ENCODE measurements around the gene SHKBP1. TPM values are rescaled to one million over a fixed set of nuclear protein-coding genes. Genes with fewer than 3 reads are reported as not detected.
A peak's percentile ranks its signal among the peaks of the same experiment; 100 is the strongest.

SHKBP1 gene
- total and polyA plus RNA-seq, 2 of the 13 experiments (the other 11 are each of a cell fraction or from before 2014, with no cell fraction given): 16.2 to 17.4 TPM

DNA sequence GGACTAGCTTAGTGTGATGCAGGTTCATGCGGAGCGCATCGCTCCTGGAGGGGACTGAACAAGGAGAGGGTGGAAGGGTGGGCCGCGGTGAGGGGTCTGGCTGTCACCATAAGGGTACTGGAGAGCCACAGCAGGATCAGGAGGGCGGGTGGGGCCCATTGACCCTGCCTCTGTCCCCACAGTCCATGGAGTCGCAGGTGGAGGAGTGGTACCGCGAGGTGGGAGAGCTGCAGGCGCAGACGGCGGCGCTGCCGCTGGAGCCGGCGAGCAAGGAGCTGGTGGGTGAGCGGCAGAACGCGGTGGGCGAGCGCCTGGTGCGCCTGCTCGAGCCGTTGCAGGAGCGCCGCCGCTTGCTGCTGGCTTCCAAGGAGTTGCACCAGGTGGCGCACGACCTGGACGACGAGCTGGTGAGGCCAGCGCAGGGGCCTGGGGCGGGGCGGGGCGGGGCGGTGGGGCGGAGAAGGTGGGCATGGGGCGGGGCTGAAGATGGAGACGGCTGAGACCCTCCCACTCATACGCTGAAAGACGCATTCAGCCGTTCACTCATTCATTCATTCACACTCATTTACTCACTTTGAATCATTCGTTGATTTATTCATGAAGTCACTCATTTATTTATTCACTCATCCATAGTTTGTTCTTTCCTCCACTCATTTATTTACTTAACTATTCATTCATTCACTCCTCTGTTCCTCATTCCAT lies 27.5 kb upstream of the SHKBP1 start (continued):
- peak; percentile 37; the same call in 1 of the 2 replicates for TF ChIP-seq ZMYM3 (CRISPR knock-in tag; IDR thresholded peaks at IDR 0.05)
- TF ChIP-seq HNF4G (IDR thresholded peaks at IDR 0.05; ENCODE audit: borderline replicate concordance, low read depth, low read length): no peak
- TF ChIP-seq HNF4G (CRISPR knock-in tag; IDR thresholded peaks at IDR 0.05; ENCODE audit: borderline replicate concordance, low read depth): no peak
- TF ChIP-seq SP1 (IDR thresholded peaks at IDR 0.05): no peak
- TF ChIP-seq SP1 (CRISPR knock-in tag; IDR thresholded peaks at IDR 0.05): peak; percentile 30; the same call in 1 of the 2 replicates
- TF ChIP-seq, protein P1, sequence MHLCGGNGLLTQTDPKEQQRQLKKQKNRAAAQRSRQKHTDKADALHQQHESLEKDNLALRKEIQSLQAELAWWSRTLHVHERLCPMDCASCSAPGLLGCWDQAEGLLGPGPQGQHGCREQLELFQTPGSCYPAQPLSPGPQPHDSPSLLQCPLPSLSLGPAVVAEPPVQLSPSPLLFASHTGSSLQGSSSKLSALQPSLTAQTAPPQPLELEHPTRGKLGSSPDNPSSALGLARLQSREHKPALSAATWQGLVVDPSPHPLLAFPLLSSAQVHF (CRISPR knock-in tag; IDR thresholded peaks at IDR 0.05): no peak
- TF ChIP-seq KDM2A (CRISPR knock-in tag; IDR thresholded peaks at IDR 0.05; ENCODE audit: borderline replicate concordance, low read depth): peak; percentile 46; the same call in 1 of the 2 replicates
- no peak for TF ChIP-seq ZNF331 (CRISPR knock-in tag; IDR thresholded peaks at IDR 0.05)
- TF ChIP-seq, protein P2, sequence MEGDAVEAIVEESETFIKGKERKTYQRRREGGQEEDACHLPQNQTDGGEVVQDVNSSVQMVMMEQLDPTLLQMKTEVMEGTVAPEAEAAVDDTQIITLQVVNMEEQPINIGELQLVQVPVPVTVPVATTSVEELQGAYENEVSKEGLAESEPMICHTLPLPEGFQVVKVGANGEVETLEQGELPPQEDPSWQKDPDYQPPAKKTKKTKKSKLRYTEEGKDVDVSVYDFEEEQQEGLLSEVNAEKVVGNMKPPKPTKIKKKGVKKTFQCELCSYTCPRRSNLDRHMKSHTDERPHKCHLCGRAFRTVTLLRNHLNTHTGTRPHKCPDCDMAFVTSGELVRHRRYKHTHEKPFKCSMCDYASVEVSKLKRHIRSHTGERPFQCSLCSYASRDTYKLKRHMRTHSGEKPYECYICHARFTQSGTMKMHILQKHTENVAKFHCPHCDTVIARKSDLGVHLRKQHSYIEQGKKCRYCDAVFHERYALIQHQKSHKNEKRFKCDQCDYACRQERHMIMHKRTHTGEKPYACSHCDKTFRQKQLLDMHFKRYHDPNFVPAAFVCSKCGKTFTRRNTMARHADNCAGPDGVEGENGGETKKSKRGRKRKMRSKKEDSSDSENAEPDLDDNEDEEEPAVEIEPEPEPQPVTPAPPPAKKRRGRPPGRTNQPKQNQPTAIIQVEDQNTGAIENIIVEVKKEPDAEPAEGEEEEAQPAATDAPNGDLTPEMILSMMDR (CRISPR knock-in tag; IDR thresholded peaks at IDR 0.05): peak; percentile 77
- peak; percentile 44; the same call in 1 of the 2 replicates for TF ChIP-seq SP5 (CRISPR knock-in tag; IDR thresholded peaks at IDR 0.05; ENCODE audit: borderline replicate concordance, low read depth)
- TF ChIP-seq ELF4 (CRISPR knock-in tag; IDR thresholded peaks at IDR 0.05; ENCODE audit: borderline replicate concordance): no peak
- TF ChIP-seq STAG1 (CRISPR knock-in tag; IDR thresholded peaks at IDR 0.05): peak; percentile 53
- TF ChIP-seq PRMT3 (CRISPR knock-in tag; IDR thresholded peaks at IDR 0.05; ENCODE audit: borderline replicate concordance, low read depth): no peak
- TF ChIP-seq YY1 (IDR thresholded peaks at IDR 0.05; ENCODE audit: insufficient read depth, insufficient replicate concordance, low read depth, low read length): peak; percentile 13
- no peak for TF ChIP-seq NONO (IDR thresholded peaks at IDR 0.05)
- 0 out of 2 replicates have a peak, but pooled peaks have one; percentile 44 for TF ChIP-seq NONO (CRISPR knock-in tag; conservative IDR thresholded peaks at IDR 0.05)
- TF ChIP-seq, protein P3, sequence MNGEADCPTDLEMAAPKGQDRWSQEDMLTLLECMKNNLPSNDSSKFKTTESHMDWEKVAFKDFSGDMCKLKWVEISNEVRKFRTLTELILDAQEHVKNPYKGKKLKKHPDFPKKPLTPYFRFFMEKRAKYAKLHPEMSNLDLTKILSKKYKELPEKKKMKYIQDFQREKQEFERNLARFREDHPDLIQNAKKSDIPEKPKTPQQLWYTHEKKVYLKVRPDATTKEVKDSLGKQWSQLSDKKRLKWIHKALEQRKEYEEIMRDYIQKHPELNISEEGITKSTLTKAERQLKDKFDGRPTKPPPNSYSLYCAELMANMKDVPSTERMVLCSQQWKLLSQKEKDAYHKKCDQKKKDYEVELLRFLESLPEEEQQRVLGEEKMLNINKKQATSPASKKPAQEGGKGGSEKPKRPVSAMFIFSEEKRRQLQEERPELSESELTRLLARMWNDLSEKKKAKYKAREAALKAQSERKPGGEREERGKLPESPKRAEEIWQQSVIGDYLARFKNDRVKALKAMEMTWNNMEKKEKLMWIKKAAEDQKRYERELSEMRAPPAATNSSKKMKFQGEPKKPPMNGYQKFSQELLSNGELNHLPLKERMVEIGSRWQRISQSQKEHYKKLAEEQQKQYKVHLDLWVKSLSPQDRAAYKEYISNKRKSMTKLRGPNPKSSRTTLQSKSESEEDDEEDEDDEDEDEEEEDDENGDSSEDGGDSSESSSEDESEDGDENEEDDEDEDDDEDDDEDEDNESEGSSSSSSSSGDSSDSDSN (CRISPR knock-in tag; IDR thresholded peaks at IDR 0.05): peak; percentile 28; the same call in 1 of the 2 replicates
- TF ChIP-seq, protein P4, sequence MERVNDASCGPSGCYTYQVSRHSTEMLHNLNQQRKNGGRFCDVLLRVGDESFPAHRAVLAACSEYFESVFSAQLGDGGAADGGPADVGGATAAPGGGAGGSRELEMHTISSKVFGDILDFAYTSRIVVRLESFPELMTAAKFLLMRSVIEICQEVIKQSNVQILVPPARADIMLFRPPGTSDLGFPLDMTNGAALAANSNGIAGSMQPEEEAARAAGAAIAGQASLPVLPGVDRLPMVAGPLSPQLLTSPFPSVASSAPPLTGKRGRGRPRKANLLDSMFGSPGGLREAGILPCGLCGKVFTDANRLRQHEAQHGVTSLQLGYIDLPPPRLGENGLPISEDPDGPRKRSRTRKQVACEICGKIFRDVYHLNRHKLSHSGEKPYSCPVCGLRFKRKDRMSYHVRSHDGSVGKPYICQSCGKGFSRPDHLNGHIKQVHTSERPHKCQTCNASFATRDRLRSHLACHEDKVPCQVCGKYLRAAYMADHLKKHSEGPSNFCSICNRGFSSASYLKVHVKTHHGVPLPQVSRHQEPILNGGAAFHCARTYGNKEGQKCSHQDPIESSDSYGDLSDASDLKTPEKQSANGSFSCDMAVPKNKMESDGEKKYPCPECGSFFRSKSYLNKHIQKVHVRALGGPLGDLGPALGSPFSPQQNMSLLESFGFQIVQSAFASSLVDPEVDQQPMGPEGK (CRISPR knock-in tag; IDR thresholded peaks at IDR 0.05): 0 out of 2 replicates have a peak, but pooled peaks have one; percentile 15
- TF ChIP-seq, protein P5, sequence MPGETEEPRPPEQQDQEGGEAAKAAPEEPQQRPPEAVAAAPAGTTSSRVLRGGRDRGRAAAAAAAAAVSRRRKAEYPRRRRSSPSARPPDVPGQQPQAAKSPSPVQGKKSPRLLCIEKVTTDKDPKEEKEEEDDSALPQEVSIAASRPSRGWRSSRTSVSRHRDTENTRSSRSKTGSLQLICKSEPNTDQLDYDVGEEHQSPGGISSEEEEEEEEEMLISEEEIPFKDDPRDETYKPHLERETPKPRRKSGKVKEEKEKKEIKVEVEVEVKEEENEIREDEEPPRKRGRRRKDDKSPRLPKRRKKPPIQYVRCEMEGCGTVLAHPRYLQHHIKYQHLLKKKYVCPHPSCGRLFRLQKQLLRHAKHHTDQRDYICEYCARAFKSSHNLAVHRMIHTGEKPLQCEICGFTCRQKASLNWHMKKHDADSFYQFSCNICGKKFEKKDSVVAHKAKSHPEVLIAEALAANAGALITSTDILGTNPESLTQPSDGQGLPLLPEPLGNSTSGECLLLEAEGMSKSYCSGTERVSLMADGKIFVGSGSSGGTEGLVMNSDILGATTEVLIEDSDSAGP (CRISPR knock-in tag; IDR thresholded peaks at IDR 0.05; ENCODE audit: borderline replicate concordance): peak; percentile 14; the same call in 1 of the 2 replicates
